Kidney epithelial cell (primary cell): ENCODE data around the gene NUCB2. TPM values are rescaled to one million over a fixed set of nuclear protein-coding genes. Genes with fewer than 3 reads are reported as not detected.

ENCODE experiments used
- DNase-seq: peaks from one replicate; pipeline ENCODE4 v3.0.0-alpha.2; 2010; ENCODE audit warnings: low read depth
- H3K27me3 ChIP-seq: 2 replicates; pipeline ENCODE4 v1.6.0; 2011; ENCODE audit warnings: low read length; ENCODE audit not compliant: control insufficient read depth, insufficient read depth
- H3K36me3 ChIP-seq: 2 replicates; pipeline ENCODE4 v1.5.1; 2011; ENCODE audit warnings: low read length; ENCODE audit not compliant: control insufficient read depth, insufficient read depth
- H3K4me3 ChIP-seq: 2 replicates; pipeline ENCODE4 v1.5.1; 2011; ENCODE audit warnings: low read depth, mild to moderate bottlenecking, control low read depth, low read length
- CTCF ChIP-seq: IDR thresholded peaks from 2 replicates; pipeline ENCODE4 v1.5.1; 2011; ENCODE audit warnings: mild to moderate bottlenecking, moderate library complexity, low read length, control low read depth, inconsistent platforms; ENCODE audit not compliant: insufficient read depth, poor library complexity, severe bottlenecking
- total RNA-seq: library from RNA; depleted of rRNA; stranded (reverse); fragments of >200 nt; gene quantifications from 2 replicates; pipeline ENCODE4 v1.2.3, GENCODE V29; 2015

Gene NUCB2
- total RNA-seq, 1 donor from 2014 or later = 26.1 TPM

- Histone ChIP-seq H3K36me3 (no peaks in the 10 kb centered on the region), H3K4me3 (no peak overlapping the region), H3K27me3 (peaks cover 3% of the 10 kb centered on the region)
- peak; percentile 24 for TF ChIP-seq CTCF
- no peak for DNase-seq
These were observed 74.6 kb downstream of the NUCB2 start for GRCh38 chr11:17351172-17351509.

GRCh38 chr11:17351510-17352176, 75.1 kb downstream of the NUCB2 start, which contains the start of gene NCR3LG1:
NCR3LG1 (plus strand) TSS chr11:17351800; CDS start chr11:17351970, 170 bp downstream.
- Histone ChIP-seq H3K36me3 (no peaks in the 10 kb centered on the region), H3K27me3 (peaks cover 3% of the 10 kb centered on the region), H3K4me3 (peak within 1 kb of the TSS; percentile 58)
- DNase-seq = peak; percentile 10
- no peak for TF ChIP-seq CTCF

GRCh38 chr11:17352950-17353820, 76.6 kb downstream of the NUCB2 start:
- peak overlapping the region; percentile 58 for H3K4me3 ChIP-seq
- H3K36me3 ChIP-seq = no peaks in the 10 kb centered on the region
- peak; percentile 12 for DNase-seq
- H3K27me3 ChIP-seq = peaks cover 3% of the 10 kb centered on the region
- no peak for TF ChIP-seq CTCF

GRCh38 chr11:17353821-17354600, 77.5 kb downstream of the NUCB2 start:
- Histone ChIP-seq H3K27me3 (peaks cover 3% of the 10 kb centered on the region), H3K4me3 (peak overlapping the region; percentile 58), H3K36me3 (no peaks in the 10 kb centered on the region)
- no peak for DNase-seq
- no peak for TF ChIP-seq CTCF

- peak; percentile 57 for TF ChIP-seq CTCF
- no peak for DNase-seq
- Histone ChIP-seq H3K4me3 (no peak overlapping the region), H3K36me3 (no peaks in the 10 kb centered on the region), H3K27me3 (peaks cover 3% of the 10 kb centered on the region)
These were observed 78.1 kb downstream of the NUCB2 start for GRCh38 chr11:17354601-17354991.
